IPS-11a (cell line): Measurements from ENCODE around the gene LCMT1.
"Not testable (repeated sequence)": the region's sequence is repeated elsewhere in the genome, so short reads cannot be mapped to it uniquely, and the experiment has no call there.

Source experiments
- H3K4me3 ChIP-seq: one replicate; pipeline ENCODE4 v1.5.1; 2013; ENCODE audit warnings: low read depth, low read length, control low read depth

The LCMT1 gene

GRCh38 chr16:25094596-25094995 lies 16.9 kb upstream of the LCMT1 start:
- H3K4me3 ChIP-seq, result no peak overlapping the region

- H3K4me3 ChIP-seq, result no peak overlapping the region
Observed at GRCh38 chr16:25095636-25096035, 15.9 kb upstream of the LCMT1 start.

GRCh38 chr16:25097276-25097975 lies 14.1 kb upstream of the LCMT1 start:
- no peak overlapping the region for H3K4me3 ChIP-seq

- H3K4me3 ChIP-seq, result no peak overlapping the region
Observed at GRCh38 chr16:25100511-25100910, 11.0 kb upstream of the LCMT1 start.

- H3K4me3 ChIP-seq, result peak overlapping the region; percentile 68
Observed at GRCh38 chr16:25106567-25107465, 4.7 kb upstream of the LCMT1 start.

- peak overlapping the region; percentile 68 for H3K4me3 ChIP-seq
Observed at GRCh38 chr16:25107466-25107792, 4.1 kb upstream of the LCMT1 start.

GRCh38 chr16:25108054-25108453 lies 3.5 kb upstream of the LCMT1 start:
- H3K4me3 ChIP-seq, result no peak overlapping the region

- no peak overlapping the region for H3K4me3 ChIP-seq
Observed at GRCh38 chr16:25109643-25110042, 1.9 kb upstream of the LCMT1 start.

GRCh38 chr16:25110387-25110947 lies 1.1 kb upstream of the LCMT1 start:
- H3K4me3 ChIP-seq, result peak overlapping the region; percentile 92

GRCh38 chr16:25114121-25114520 lies 2.6 kb downstream of the LCMT1 start:
- H3K4me3 ChIP-seq, result no peak overlapping the region

- no peak overlapping the region for H3K4me3 ChIP-seq
Observed at GRCh38 chr16:25118851-25119578, 7.5 kb downstream of the LCMT1 start.

GRCh38 chr16:25121824-25122600 lies 10.5 kb downstream of the LCMT1 start:
- H3K4me3 ChIP-seq, result no peak overlapping the region

GRCh38 chr16:25124503-25124902 lies 13.0 kb downstream of the LCMT1 start:
- no peak overlapping the region for H3K4me3 ChIP-seq

GRCh38 chr16:25126086-25126666 lies 14.6 kb downstream of the LCMT1 start:
- H3K4me3 ChIP-seq, result not testable (repeated sequence)

- no peak overlapping the region for H3K4me3 ChIP-seq
Observed at GRCh38 chr16:25126820-25127232, 15.3 kb downstream of the LCMT1 start.

- H3K4me3 ChIP-seq, result not testable (repeated sequence)
Observed at GRCh38 chr16:25132751-25133150, 21.2 kb downstream of the LCMT1 start.

GRCh38 chr16:25134166-25134700 lies 22.7 kb downstream of the LCMT1 start:
- no peak overlapping the region for H3K4me3 ChIP-seq

GRCh38 chr16:25135254-25135878 lies 23.8 kb downstream of the LCMT1 start:
- H3K4me3 ChIP-seq, result no peak overlapping the region

GRCh38 chr16:25138130-25138529 lies 26.6 kb downstream of the LCMT1 start:
- no peak overlapping the region for H3K4me3 ChIP-seq
